Measurements from ENCODE around the gene GNAZ.

GNAZ gene

GRCh38 chr22:23124611-23125511, 54.5 kb downstream of the GNAZ start:
- no peaks in the 10 kb centered on the region for H3K36me3 ChIP-seq (ENCODE audit: control insufficient read depth, insufficient read depth, low read length)
- no peak overlapping the region for H3K4me3 ChIP-seq (ENCODE audit: extremely low read depth, insufficient read depth, low read length, poor library complexity, severe bottlenecking)
- H3K27ac ChIP-seq (ENCODE audit: low read depth, low read length, severe bottlenecking) = no peak overlapping the region
- 82 to 90% methylated on average over 10 to 13 of the region's 19 CpGs for WGBS, 2 experiments (ENCODE audit: insufficient coverage in 2 of 2)
- H3K4me1 ChIP-seq (ENCODE audit: control insufficient read depth, insufficient read depth, low read length, poor library complexity, severe bottlenecking) = peaks cover 3% of the 10 kb centered on the region
- no peaks in the 10 kb centered on the region for H3K9me3 ChIP-seq (ENCODE audit: control insufficient read depth, low read length)

DNA sequence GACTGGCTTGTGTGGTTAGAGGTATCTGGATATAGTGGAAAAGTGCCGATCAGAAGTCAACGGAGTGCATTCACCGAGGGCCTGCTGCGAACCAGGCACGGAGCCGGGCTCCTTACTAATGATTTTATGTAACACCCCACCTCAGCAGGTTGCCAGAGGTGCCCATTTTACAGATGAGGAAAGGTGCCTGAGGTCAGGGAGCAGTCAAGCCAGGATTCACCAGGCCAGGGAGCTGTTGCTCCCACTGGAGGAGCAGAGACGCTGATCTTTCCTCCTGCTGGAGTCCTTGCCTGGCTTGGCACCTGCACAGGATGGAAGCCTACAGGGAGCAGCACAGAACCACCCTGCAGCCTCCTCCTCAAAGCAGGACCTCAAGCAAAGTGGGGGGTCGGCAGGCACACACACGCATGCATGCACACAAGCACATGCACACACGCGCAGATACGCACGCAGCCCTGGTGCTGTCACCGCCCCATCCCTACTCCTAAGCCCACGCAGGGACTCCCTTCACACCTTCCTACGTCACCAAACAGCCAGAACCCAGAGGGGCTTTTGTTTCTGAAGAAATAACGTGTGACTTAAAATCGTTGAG, 55.3 kb downstream of the GNAZ start:
- Histone ChIP-seq H3K4me3 (ENCODE audit: extremely low read depth, insufficient read depth, low read length, poor library complexity, severe bottlenecking) (no peak overlapping the region), H3K27ac (ENCODE audit: low read depth, low read length, severe bottlenecking) (no peak overlapping the region), H3K9me3 (ENCODE audit: control insufficient read depth, low read length) (no peaks in the 10 kb centered on the region), H3K4me1 (ENCODE audit: control insufficient read depth, insufficient read depth, low read length, poor library complexity, severe bottlenecking) (peaks cover 3% of the 10 kb centered on the region), H3K36me3 (ENCODE audit: control insufficient read depth, insufficient read depth, low read length) (no peaks in the 10 kb centered on the region)
- WGBS, 2 experiments (ENCODE audit: insufficient coverage in 2 of 2) = 95 to 96% methylated on average over 12 to 13 of the region's 18 CpGs

- Histone ChIP-seq H3K27ac (ENCODE audit: low read depth, low read length, severe bottlenecking) (no peak overlapping the region), H3K9me3 (ENCODE audit: control insufficient read depth, low read length) (no peaks in the 10 kb centered on the region), H3K4me1 (ENCODE audit: control insufficient read depth, insufficient read depth, low read length, poor library complexity, severe bottlenecking) (no peaks in the 10 kb centered on the region), H3K4me3 (ENCODE audit: extremely low read depth, insufficient read depth, low read length, poor library complexity, severe bottlenecking) (no peak overlapping the region), H3K36me3 (ENCODE audit: control insufficient read depth, insufficient read depth, low read length) (no peaks in the 10 kb centered on the region)
- 89 to 91% methylated on average over 9 to 10 of the region's 14 CpGs for WGBS, 2 experiments (ENCODE audit: insufficient coverage in 2 of 2)
These were observed 56.1 kb downstream of the GNAZ start for GRCh38 chr22:23126165-23127054.

- Histone ChIP-seq H3K4me3 (ENCODE audit: extremely low read depth, insufficient read depth, low read length, poor library complexity, severe bottlenecking) (no peak overlapping the region), H3K36me3 (ENCODE audit: control insufficient read depth, insufficient read depth, low read length) (no peaks in the 10 kb centered on the region), H3K4me1 (ENCODE audit: control insufficient read depth, insufficient read depth, low read length, poor library complexity, severe bottlenecking) (no peaks in the 10 kb centered on the region), H3K9me3 (ENCODE audit: control insufficient read depth, low read length) (no peaks in the 10 kb centered on the region), H3K27ac (ENCODE audit: low read depth, low read length, severe bottlenecking) (no peak overlapping the region)
- 91 to 96% methylated on average over 6 to 7 of the region's 7 CpGs for WGBS, 2 experiments (ENCODE audit: insufficient coverage in 2 of 2)
These were observed 56.9 kb downstream of the GNAZ start for GRCh38 chr22:23127055-23127756.

DNA sequence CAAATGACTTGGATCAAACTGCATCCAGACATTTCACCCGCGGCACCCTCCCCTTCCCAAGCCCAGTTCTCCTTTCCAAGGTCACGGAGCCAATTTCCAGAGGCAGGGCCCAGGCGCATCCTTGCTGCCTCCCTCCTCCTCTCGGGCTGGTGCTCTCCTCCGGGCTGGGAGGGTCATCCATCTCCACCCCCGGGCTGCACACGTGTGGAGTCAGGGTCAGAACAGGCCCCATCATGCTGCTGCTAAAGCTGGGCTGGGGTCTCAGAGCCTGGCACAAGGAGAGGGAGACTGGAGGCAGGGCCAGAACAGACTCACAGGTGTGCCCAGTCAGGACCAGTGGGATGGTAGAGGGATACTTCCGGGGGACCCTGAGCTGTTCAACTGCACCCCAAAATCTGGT, 57.5 kb downstream of the GNAZ start:
- Histone ChIP-seq H3K9me3 (ENCODE audit: control insufficient read depth, low read length) (no peaks in the 10 kb centered on the region), H3K4me3 (ENCODE audit: extremely low read depth, insufficient read depth, low read length, poor library complexity, severe bottlenecking) (no peak overlapping the region), H3K4me1 (ENCODE audit: control insufficient read depth, insufficient read depth, low read length, poor library complexity, severe bottlenecking) (no peaks in the 10 kb centered on the region), H3K27ac (ENCODE audit: low read depth, low read length, severe bottlenecking) (no peak overlapping the region), H3K36me3 (ENCODE audit: control insufficient read depth, insufficient read depth, low read length) (no peaks in the 10 kb centered on the region)
- WGBS, 2 experiments (ENCODE audit: insufficient coverage in 2 of 2) = 77 to 82% methylated on average over 5 to 8 of the region's 9 CpGs

GRCh38 chr22:23128269-23129108, 58.2 kb downstream of the GNAZ start:
- WGBS, 2 experiments (ENCODE audit: insufficient coverage in 2 of 2) = 50 to 65% methylated on average over 6 to 11 of the region's 14 CpGs
- H3K9me3 ChIP-seq (ENCODE audit: control insufficient read depth, low read length) = no peaks in the 10 kb centered on the region
- H3K27ac ChIP-seq (ENCODE audit: low read depth, low read length, severe bottlenecking) = no peak overlapping the region
- H3K4me3 ChIP-seq (ENCODE audit: extremely low read depth, insufficient read depth, low read length, poor library complexity, severe bottlenecking) = no peak overlapping the region
- no peaks in the 10 kb centered on the region for H3K36me3 ChIP-seq (ENCODE audit: control insufficient read depth, insufficient read depth, low read length)
- H3K4me1 ChIP-seq (ENCODE audit: control insufficient read depth, insufficient read depth, low read length, poor library complexity, severe bottlenecking) = no peaks in the 10 kb centered on the region

DNA sequence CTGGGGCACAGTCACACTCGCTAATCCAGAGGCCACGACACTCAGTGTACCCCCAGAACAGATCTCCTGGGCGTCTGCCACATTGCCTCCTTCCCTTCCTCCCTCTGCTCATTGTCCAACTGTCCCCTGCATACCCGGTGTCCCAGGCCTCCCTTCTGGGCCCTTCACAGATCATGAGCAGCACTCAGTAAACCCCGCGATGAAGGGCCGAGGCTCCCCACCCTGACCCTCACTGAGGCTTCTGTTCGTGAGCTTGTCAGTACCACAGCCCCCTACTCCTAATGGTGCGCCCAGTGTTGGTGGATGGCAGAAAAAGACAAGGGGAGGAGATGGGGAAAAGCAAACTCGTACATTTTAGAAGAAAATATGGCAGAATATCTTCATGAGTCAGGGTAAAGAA, 58.8 kb downstream of the GNAZ start:
- WGBS, 2 experiments (ENCODE audit: insufficient coverage in 2 of 2) = 92 to 100% methylated on average over 3 to 5 of the region's 10 CpGs
- Histone ChIP-seq H3K27ac (ENCODE audit: low read depth, low read length, severe bottlenecking) (no peak overlapping the region), H3K9me3 (ENCODE audit: control insufficient read depth, low read length) (no peaks in the 10 kb centered on the region), H3K4me3 (ENCODE audit: extremely low read depth, insufficient read depth, low read length, poor library complexity, severe bottlenecking) (no peak overlapping the region), H3K4me1 (ENCODE audit: control insufficient read depth, insufficient read depth, low read length, poor library complexity, severe bottlenecking) (no peaks in the 10 kb centered on the region), H3K36me3 (ENCODE audit: control insufficient read depth, insufficient read depth, low read length) (no peaks in the 10 kb centered on the region)

DNA sequence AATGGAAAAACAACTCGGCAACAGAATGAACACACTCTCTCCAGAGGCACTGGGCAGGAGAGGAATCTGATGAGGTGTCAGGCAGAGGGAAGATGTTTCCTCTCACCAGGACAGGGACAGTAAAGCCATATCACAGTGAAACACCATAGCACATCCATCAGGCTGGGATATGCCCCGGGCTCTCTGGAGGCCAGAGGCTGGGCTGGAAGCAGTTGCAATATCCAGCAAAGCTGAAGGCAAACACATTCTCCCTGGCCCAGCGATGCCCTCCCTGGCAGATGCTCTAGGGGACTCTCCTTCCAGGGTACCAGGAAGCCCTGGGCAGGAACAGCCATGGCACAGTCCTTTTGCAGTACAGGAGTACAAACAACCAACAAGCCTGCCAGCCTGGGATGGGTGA, 60.4 kb downstream of the GNAZ start:
- no peaks in the 10 kb centered on the region for H3K36me3 ChIP-seq (ENCODE audit: control insufficient read depth, insufficient read depth, low read length)
- H3K9me3 ChIP-seq (ENCODE audit: control insufficient read depth, low read length) = no peaks in the 10 kb centered on the region
- H3K27ac ChIP-seq (ENCODE audit: low read depth, low read length, severe bottlenecking) = no peak overlapping the region
- WGBS, 2 experiments (ENCODE audit: insufficient coverage in 2 of 2) = 69 to 80% methylated on average over 1 to 2 of the region's 3 CpGs
- no peaks in the 10 kb centered on the region for H3K4me1 ChIP-seq (ENCODE audit: control insufficient read depth, insufficient read depth, low read length, poor library complexity, severe bottlenecking)
- no peak overlapping the region for H3K4me3 ChIP-seq (ENCODE audit: extremely low read depth, insufficient read depth, low read length, poor library complexity, severe bottlenecking)

GRCh38 chr22:23131931-23132330, 61.6 kb downstream of the GNAZ start:
- no peak overlapping the region for H3K27ac ChIP-seq (ENCODE audit: low read depth, low read length, severe bottlenecking)
- no peaks in the 10 kb centered on the region for H3K4me1 ChIP-seq (ENCODE audit: control insufficient read depth, insufficient read depth, low read length, poor library complexity, severe bottlenecking)
- H3K9me3 ChIP-seq (ENCODE audit: control insufficient read depth, low read length) = no peaks in the 10 kb centered on the region
- no peaks in the 10 kb centered on the region for H3K36me3 ChIP-seq (ENCODE audit: control insufficient read depth, insufficient read depth, low read length)
- H3K4me3 ChIP-seq (ENCODE audit: extremely low read depth, insufficient read depth, low read length, poor library complexity, severe bottlenecking) = no peak overlapping the region
- WGBS, 2 experiments (ENCODE audit: insufficient coverage in 2 of 2) = 76 to 83% methylated on average over 5 to 6 of the region's 6 CpGs
